Activated CD8-positive, alpha-beta memory T cell treated with anti-CD3 and anti-CD28 coated beads for 4 hours (primary cell): Measurements from ENCODE around the gene CTSE.
A peak's percentile ranks its signal among the peaks of the same experiment; 100 is the strongest.

Experiments
- DNase-seq, 2 donors: peaks; one replicate each; pipeline ENCODE4 v3.0.0-alpha.2; 2020; ENCODE audit warnings: low read depth in 2 of 2

Gene CTSE

GRCh38 chr1:206049919-206050600, 26.4 kb upstream of the CTSE start:
- DNase-seq, result no peak

- DNase-seq, result no peak
Measured at GRCh38 chr1:206049293-206049692, 25.6 kb upstream of the CTSE start.

GRCh38 chr1:206048582-206048981, 24.9 kb upstream of the CTSE start:
- DNase-seq, result no peak

- DNase-seq, result no peak
Measured at GRCh38 chr1:206047271-206047670, 23.6 kb upstream of the CTSE start.

GRCh38 chr1:206041640-206042039, 17.9 kb upstream of the CTSE start:
- DNase-seq, result no peak

GRCh38 chr1:206040328-206040727, 16.6 kb upstream of the CTSE start:
- DNase-seq, result no peak

- no peak for DNase-seq
Measured at GRCh38 chr1:206039046-206039973, 15.6 kb upstream of the CTSE start.

GRCh38 chr1:206037581-206037980, 13.9 kb upstream of the CTSE start:
- DNase-seq, result no peak

- DNase-seq, result no peak
Measured at GRCh38 chr1:206036663-206037455, 13.2 kb upstream of the CTSE start.

- no peak for DNase-seq
Measured at GRCh38 chr1:206035027-206035426, 11.3 kb upstream of the CTSE start.

- no peak for DNase-seq
Measured at GRCh38 chr1:206032380-206033140, 8.9 kb upstream of the CTSE start.

- DNase-seq, result peak; percentile 9 to 31
Measured at GRCh38 chr1:206030714-206031113, 7.0 kb upstream of the CTSE start.

GRCh38 chr1:206030191-206030590, 6.5 kb upstream of the CTSE start:
- DNase-seq, result no peak

- no peak for DNase-seq
Measured at GRCh38 chr1:206029484-206029883, 5.8 kb upstream of the CTSE start.

- DNase-seq, result no peak
Measured at GRCh38 chr1:206025283-206025820, 1.7 kb upstream of the CTSE start.

GRCh38 chr1:206022766-206023165, 929 bp downstream of the CTSE start:
- DNase-seq, result no peak

GRCh38 chr1:206021626-206022365, 1.9 kb downstream of the CTSE start:
- no peak for DNase-seq

GRCh38 chr1:206021008-206021625, 2.6 kb downstream of the CTSE start:
- DNase-seq, result no peak

- no peak for DNase-seq
Measured at GRCh38 chr1:206020393-206021007, 3.2 kb downstream of the CTSE start.

GRCh38 chr1:206015071-206015470, 8.6 kb downstream of the CTSE start:
- DNase-seq, result no peak
